ENCODE data around the gene AP4S1.
"Not testable (repeated sequence)": the region's sequence is repeated elsewhere in the genome, so short reads cannot be mapped to it uniquely, and the experiment has no call there.

DNA sequence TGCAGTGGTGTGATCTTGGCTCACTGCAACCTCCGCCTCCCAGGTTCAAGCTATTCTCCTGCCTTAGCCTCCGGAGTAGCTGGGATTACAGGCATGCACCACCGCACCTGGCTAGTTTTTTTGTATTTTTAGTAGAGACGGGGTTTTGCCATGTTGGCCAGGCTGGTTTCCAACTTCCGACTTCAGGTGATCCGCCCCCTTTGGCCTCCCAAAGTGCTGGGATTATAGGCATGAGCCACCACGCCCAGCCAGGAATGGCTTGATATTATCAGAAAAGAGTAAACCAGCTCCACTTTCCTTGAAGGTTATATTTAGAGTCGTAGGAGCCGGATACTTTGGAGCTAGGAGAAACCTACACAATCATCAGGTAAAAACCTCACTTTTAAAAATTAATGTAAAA lies 61.0 kb downstream of the AP4S1 start:
- not testable (repeated sequence) for TF ChIP-seq CTCF, EP300, POLR2AphosphoS5, POLR2A (IDR thresholded peaks at IDR 0.05)
